COLO829 (cell line): ENCODE data around the gene FGF22.
A peak's percentile ranks its signal among the peaks of the same experiment; 100 is the strongest.
"Not testable (repeated sequence)": the region's sequence is repeated elsewhere in the genome, so short reads cannot be mapped to it uniquely, and the experiment has no call there.

Experiments
- DNase-seq: peaks from one replicate; pipeline ENCODE4 v3.0.0; 2012; ENCODE audit warnings: low spot score

Gene FGF22

DNA sequence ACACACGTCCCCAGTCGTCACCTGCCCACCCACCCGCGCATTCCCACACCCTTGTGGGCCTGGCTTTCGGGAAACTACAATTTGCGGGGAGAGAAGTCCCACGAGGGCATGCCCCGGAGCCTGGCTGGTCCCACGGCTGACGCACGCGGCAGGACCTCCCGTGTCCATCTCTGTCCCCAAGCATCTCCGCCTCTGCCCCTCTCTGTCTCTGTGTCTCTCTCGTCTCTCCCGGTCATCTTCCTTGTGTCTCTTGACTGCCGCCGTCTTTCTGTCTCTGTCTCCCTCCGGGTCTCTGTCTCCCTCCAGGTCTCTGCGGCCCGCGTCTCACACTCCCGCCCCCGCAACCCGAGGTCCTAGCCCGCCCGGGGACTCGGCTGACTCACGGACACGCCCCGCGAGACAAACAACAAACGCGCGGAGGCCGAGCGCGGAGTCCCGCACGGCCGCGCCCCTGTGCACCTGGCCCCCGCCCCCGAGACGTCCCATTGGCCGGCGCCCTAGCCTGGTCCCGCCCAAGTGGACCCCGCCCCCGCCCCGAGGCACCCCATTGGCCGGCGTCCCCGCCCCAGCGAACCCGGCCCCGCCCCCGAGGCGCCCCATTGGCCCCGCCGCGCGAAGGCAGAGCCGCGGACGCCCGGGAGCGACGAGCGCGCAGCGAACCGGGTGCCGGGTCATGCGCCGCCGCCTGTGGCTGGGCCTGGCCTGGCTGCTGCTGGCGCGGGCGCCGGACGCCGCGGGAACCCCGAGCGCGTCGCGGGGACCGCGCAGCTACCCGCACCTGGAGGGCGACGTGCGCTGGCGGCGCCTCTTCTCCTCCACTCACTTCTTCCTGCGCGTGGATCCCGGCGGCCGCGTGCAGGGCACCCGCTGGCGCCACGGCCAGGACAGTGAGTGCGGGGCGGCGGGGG, at the start of gene FGF22:
FGF22 (plus strand) TSS at position 627 of the 908 bp plus-strand sequence; CDS start at position 674, 47 bp downstream.
- peak; percentile 81 for DNase-seq

DNA sequence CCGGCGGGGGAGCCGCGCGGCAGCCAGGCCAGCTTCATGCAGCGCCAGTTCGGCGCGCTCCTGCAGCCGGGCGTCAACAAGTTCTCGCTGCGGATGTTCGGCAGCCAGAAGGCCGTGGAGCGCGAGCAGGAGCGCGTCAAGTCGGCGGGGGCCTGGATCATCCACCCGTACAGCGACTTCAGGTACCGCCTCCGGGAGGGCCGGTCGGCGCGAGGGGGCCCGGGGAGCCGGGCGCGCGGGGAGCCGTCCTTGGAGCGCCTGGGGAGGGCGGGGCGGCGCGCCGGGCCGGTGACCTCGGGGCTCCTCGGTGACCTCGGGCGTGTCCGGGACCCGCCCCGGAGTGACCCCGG, 49.3 kb upstream of the FGF22 start:
- DNase-seq, result no peak

DNA sequence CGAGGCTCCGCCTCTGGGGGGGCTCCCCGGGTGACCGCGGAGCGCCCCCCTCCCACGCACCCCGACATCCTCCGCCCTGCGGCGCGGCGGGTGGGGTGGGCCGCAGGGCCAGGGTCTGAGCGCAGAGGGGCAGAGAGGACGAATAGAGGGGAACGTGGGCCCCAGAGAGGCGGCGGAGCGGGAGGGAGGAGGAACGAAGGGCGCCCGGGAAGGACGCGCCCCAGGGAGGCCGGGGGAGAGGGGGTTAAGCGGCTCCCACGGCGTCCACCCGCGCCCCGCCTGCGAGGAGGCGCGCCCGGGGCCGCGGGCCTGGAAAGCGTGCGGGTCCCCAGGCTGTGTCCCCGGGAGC, 49.0 kb upstream of the FGF22 start:
- DNase-seq, result no peak

DNA sequence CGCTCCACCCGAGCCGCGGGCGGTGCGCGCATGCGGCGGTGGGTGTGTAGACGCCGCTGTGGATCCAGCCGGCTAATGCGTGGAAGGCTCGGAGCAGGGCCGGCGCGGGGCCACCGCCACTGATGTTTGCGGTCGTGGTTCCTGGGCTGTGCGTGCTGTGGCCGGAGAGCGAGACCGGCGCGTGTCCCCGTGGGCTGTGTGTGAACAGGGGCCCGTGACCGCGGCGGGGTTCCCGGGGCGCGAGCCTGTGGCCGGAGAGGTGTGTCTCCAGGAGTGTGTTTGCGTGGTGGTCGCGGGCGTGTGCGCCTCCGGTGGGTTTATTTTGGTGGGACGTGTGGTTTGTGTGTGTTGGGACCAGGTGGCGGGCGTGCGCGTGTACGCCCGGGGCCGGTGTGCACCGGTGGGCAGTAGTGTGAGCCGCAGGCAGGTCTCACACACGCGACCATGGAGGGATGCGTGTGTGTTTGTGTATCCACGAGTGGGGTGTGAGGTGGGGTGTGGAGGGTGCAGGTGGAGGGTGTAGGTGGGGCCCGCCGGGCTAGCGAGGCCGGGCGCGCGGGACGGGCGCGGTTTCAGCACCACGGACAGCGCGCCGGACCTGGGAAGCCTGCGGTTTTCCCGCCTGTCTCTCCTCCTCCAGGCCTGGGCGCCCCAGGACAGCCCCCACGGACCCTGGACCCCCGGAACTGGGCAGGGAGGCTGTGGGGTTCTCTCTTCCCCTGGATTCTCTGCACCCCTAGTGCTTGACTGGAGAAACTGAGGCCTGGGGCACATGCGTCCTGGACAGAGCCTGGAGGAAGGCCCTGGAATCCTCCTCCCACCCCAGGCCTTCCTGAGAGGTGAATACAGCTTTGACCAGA, 48.4 kb upstream of the FGF22 start:
- DNase-seq, result no peak

DNA sequence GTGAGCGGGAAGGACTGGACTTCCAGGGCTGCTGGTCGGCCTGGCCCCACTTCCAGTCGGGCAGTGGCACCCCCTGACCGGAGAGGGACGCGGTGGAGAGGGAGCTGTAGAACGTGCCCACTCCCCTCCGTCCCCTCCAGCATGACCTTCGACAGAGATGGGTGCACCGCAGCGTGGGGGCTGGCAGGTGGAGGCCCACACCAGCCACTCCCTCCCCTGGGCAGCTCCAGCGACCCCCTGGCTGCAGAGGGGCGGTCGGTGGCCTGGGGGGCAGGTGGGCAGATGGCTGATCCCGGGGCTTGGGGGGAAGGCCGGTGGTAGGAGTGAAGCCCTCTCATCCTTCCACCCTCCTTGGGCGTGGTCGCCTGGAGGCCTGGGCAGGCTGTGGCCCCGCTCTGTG, 47.6 kb upstream of the FGF22 start:
- no peak for DNase-seq

DNA sequence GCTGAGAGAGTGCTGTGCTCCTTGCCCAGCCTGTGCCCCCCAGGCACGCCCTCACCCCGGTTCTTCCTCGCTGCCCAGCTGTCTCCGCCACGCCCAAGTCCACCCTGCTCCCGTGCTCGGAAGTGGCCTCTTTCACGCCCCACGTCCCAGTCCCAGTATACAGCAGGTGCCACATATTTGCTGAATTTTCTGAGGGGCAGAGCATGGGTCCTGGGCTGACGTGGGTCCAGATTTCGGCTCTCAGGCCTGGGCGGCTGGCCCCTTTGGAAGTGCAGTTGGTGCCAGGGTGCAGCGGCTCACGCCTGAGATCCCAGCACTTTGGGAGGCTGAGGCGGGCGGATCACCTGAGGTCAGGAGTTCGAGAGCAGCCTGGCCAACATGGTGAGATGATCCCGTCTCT, 46.6 kb upstream of the FGF22 start:
- no peak for DNase-seq

DNA sequence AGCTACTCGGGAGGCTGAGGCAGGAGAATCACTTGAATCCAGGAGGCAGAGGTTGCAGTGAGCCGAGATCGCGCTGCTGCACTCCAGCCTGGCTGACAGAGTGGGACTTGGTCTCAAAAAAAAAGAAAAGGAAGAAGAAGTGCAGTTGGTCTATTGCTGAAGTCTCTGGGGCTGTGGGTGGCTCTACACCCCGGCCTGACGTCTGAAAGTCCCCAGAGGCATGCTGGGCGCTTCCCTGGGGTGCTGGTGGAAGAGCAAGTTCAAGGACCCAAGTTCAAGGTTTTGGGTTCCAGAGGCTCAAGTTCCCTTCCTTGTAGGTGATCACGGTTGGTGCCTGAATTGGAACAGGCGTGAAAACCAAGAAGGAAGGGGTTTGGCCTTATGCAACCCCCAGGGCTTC, 46.2 kb upstream of the FGF22 start:
- DNase-seq, result no peak

DNA sequence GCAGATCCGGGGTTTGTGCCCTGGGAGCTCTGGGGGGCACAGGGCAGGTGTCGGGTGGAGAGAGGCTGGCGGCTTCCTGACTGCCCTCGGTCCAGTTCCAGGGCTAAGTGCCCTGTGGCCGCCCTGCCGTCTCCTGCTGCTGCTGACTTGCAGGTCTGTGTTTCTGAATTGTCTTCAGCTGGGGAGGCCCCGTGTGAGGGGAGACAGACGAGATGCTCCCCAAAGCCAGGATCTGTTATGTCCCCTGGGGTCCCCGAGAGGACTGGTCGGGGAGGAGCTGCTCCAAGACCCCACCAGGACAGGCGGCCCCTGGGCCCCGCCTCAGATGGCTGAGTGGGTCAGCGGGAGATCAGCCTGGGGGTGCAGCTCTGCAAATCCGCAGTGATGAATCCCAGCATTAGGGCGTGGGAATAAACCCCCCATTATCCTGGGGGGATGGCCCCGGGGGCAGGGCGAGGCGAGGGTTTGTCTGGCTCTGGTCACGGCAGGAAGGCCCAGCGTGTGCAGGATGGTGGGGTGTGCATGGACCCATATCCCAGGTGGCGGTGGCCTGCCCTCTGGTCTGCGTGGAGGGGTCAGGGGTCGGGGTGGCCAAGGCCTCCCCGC, 45.3 kb upstream of the FGF22 start:
- no peak for DNase-seq

DNA sequence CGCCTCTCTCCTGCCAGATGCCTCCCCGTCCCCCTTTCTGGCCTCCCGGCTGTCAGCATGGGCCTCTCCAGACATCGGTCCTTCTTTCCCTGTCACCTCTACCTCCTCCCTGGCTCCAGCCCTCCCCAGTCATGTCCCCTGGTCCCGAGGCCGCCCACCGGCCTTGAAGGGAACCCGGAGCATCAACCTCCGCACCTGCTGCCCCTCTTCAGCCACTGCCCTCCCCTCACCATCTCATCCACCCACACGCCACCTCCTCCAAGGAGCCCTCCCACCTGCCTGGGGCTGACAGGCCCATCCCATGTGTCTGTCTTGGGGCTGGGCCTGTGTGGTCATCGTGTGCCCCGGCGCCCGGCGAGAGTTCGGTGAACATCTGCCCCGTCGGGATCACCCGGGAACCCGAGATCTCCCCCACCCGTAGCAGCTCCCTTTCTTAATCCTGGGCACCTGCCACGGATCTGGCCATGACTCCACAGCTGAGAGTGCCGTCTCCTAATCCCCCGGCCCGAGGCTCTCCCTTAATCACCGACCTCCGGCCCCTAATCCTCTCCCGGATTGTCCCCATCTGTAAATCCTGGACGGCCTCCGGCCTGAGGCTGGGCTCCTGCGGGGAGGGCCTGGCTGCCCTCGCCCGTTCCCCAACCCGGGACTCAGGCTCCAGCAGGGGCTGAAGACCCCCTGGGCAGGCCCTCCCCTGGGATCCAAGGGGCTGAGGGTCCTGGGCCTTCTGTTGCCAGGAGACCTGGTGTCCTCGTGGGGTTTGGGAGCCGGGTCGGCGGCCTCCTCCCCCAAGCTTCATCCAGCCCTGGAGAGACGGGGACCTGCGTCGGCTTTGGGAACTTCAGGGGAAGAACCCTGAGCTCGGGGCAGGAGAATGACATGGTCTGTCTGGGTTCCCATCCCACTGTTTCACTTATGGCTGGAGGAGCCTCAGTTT, 44.1 kb upstream of the FGF22 start:
- no peak for DNase-seq

DNA sequence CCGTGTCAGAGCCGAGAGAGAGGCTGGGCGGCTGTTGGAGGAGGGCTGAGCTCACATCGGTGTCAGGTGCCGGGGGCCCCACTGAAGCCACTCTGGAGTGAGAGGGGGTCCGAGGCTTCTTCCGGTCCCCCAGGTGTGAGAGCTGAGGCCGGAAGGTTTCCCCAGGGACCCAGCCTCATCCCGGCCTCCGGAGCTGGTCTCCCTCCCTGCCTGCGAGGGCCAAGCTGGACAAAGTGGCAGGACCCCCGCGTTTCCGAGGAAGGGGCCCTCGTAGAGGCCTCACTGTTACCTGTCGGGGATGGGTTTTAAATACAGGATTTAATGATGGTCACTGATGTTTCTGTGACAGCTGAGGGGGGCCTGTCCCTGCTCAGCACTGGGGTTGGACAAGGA, 43.4 kb upstream of the FGF22 start:
- DNase-seq, result no peak

DNA sequence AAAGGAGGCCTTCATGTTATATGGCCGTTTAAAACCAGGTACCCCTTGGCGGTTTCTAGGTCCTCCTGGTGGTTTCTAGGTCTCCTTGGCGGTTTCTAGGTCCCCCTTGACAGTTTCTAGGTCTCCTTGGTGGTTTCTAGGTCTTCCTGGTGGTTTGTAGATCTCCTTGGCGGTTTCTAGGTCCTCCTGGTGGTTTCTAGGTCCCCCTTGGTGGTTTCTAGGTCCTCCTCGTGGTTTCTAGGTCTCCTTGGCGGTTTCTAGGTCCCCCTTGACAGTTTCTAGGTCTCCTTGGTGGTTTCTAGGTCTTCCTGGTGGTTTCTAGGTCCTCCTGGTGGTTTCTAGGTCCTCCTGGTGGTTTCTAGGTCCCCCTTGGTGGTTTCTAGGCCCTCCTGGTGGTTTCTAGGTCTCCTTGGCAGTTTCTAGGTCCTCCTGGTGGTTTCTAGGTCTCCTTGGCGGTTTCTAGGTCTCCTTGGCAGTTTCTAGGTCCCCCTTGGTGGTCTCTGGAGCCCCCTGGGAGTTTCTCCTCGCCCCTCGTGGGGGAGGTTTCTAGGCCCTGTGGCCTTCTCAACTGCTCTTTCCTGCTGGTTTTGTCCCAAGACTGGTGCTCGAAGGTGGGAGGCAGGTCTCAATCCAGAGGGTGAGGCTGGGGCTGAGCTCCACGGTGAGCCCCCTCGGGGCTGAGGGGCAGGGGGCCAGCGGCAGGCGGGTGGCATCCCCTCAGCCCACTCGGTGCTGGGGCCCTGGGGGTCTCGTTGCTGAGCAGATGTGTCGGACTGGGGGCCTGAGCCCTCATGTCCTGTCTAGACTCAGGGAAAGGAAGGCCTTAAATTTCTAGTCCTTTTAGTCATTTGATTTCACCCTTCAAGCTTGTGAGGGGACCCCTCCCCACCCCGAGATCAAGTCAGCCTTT, 42.0 kb upstream of the FGF22 start:
- DNase-seq, result no peak

DNA sequence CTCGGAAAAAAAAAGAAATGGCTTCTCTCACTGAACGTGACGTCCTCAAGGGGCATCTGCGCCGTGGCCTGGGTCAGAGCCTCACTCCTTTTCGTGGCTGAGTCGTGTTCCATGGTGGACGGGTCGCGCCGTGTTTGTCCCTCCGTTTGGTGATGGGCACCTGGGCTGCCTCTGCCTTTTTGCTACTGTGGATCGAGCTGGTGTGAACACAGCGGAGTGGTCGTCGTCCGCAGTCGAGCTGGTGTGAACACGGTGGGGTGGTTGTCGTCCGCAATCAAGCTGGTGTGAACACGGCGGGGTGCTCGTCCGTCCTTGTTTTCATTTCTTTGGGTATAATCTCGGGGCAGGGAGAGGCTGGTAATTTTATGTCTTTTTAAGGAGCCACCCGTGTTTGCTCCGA, 38.4 kb upstream of the FGF22 start:
- no peak for DNase-seq

DNA sequence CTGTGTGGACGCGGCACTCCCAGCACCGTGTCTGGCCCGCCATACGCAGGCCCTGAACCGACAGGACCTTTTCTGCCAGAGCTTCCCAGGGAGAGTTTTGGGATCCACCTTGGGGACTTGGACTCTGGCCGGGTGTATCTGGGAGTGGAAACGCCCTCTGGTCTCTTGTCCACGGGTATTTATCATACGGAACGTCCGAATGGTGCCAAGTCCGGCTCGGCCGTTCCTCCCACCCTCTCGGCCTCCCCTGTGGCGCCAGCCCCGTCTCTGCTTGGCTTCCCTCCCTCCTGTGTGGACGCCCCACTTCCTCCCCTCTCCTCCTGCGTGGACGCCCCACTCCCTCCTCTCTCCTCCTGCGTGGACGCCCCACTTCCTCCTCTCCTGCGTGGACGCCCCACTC, 37.9 kb upstream of the FGF22 start:
- no peak for DNase-seq

DNA sequence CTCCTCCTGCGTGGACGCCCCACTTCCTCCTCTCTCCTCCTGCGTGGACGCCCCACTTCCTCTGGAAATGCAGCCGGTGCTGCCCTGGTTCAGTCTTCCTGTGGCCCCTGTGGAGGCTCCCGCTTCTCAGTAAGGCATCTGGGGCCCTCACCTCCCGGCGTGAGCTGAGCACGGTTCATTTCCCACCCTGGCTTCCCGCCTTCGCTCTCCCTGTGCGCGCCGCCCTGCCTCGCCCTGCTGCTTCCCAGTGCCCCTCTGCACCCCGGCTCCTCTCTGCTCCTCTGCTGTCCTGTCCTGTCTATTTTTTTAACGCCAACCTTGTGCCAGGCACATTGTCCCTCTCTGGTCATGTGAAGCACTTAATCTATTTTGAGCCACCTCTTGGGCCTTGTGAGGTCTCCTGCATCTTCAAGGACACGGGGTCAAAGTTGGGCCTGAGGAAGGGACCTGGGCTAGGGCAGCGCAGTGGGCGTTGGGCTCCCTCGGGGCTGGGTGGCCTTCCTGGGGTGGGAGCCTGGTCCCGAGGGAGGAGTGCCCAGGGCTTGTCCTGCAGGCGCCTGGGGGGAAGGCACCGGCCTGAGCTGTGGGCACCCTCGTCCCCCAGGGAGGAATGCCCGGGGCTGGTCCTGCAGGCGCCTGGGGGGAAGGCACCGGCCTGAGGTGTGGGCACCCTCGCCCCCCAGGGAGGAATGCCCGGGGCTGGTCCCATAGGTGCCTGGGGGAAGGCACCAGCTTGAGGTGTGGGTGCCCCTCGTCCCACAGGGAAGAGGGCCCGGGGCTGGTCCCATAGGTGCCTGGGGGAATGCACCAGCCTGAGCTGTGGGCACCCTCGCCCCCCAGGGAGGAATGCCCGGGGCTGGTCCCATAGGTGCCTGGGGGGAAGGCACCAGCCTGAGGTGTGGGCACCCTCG, 37.0 kb upstream of the FGF22 start:
- no peak for DNase-seq

DNA sequence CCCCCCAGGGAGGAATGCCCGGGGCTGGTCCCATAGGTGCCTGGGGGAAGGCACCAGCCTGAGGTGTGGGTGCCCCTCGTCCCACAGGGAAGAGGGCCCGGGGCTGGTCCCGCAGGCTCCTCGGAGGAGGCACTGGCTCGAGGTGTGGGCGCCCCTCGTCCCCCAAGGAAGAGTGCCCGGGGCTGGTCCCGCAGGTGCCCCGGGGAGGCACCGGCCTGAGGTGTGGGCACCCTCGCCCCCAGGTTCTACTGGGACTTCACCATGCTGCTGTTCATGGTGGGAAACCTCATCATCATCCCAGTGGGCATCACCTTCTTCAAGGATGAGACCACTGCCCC, 36.4 kb upstream of the FGF22 start:
- not testable (repeated sequence) for DNase-seq

DNA sequence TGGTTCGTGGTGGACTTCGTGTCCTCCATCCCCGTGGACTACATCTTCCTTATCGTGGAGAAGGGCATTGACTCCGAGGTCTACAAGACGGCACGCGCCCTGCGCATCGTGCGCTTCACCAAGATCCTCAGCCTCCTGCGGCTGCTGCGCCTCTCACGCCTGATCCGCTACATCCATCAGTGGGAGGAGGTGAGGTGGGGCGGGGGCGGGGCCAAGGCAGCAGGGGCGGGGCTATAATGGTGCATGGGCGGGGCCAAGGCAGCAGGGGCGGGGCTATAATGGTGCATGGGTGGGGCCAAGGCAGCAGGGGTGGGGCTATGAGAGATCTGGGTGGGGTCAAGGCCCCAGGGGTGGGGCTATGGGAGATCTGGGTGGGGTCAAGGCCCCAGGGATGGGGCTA, 35.9 kb upstream of the FGF22 start:
- not testable (repeated sequence) for DNase-seq

DNA sequence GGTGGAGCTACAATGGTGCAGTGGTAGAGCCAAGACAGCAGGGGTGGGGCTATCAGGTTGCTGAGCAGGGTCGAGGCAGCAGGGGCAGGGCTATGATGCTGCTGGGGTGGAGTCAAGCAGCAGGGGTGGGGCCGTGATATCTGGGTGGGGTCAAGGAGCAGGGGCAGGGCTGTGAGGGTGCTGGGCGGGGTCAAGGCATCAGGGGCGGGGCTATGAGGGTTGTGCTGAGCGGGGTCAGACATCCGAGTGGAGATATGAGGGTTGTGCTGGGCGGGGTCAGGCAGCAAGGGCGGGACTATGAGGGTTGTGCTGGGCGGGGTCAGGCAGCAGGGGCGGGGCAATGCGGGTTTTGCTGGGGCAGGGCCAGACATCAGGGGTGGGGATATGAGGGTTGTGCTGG, 35.3 kb upstream of the FGF22 start:
- no peak for DNase-seq

DNA sequence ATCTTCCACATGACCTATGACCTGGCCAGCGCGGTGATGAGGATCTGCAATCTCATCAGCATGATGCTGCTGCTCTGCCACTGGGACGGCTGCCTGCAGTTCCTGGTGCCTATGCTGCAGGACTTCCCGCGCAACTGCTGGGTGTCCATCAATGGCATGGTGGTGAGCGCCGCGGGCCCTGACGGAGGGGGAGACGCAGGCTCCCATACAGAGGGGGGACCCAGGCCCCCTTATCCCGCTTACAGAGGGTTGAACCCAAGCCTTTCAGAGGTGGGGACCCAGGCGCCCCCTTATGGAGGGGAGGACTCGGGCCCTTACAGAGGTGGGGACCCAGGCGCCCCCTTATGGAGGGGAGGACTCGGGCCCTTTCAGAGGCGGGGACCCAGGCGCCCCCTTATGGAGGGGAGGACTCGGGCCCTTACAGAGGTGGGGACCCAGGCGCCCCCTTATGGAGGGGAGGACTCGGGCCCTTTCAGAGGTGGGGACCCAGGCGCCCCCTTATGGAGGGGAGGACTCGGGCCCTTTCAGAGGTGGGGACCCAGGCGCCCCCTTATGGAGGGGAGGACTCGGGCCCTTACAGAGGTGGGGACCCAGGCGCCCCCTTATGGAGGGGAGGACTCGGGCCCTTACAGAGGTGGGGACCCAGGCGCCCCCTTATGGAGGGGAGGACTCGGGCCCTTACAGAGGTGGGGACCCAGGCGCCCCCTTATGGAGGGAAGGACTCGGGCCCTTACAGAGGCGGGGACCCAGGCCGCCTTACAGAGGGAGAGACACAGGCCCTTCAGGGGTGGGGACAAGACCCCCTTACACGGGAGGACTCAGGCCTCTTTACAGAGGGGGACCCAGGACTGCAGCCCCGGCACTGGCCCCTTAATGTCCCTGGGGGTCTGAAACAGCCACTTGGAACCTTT, 34.4 kb upstream of the FGF22 start:
- DNase-seq, result not testable (repeated sequence)
